GM21367 (cell line): ENCODE data around the gene RAB43.

Source experiments
- ATAC-seq: cut with Tn5 transposase; IDR thresholded peaks from one replicate; pipeline ENCODE4 v1.9.1; 2021; ENCODE audit not compliant: unreplicated experiment

RAB43 gene

DNA sequence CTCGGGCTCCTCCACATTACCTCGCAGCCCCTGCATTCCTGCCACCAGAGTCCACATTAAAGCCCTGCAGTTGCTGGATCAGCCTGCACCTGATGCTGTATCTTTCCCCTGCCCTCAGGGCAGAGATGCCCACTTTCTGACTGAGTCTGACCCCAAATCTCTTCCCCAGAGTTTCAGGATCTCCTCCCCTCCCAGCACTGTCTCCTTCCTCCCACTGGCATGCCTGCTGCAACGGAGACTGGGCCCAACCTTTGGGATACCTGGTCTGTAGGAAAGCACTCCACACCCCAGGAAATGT, 81.6 kb downstream of the RAB43 start:
- no peak for ATAC-seq

DNA sequence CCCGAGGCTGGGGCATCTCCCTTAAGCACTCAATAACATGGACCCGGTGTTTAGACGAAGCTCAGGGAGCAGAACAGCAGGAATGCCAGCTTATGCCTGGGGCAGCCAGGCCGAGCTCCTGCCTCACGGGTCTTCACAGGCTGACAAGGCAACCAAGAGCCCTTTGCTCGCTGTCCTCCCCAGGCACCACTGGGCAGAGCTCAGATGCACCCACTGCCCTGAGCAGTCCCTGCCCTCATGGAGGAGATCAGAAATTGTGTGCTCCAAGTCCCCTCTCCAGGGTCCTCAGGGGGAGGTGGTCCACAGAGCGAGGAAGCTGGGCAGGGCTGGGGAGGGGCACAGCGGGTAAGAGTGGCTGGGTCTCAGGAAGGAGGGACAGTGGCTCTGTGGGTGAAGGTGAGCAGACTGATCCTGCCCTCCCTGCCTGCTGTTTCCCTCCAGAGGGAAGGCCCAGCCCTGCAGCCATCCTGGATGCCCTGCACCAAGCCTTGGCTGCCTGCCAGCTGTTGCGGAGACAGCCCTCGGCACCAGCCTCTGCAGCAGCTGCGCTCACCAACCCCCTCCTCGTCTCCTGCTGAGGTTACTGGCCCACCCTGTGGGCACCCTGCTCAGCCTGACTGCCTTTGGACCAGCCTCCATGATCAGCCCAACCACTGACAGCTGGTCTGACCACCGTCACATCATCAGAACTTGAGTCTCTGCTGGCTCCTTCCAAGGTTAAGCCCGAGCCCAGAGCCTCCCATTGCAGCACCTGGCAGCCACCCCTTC, 82.1 kb downstream of the RAB43 start:
- ATAC-seq: no peak

- ATAC-seq: no peak
Observed at GRCh38 chr3:129038121-129038855, 83.3 kb downstream of the RAB43 start.
